Cerebellar nuclear complex (tissue), 1 donor: ENCODE measurements around the gene LMF1.
"Not testable (repeated sequence)": the region's sequence is repeated elsewhere in the genome, so short reads cannot be mapped to it uniquely, and the experiment has no call there.

Experiments used
- DNase-seq, 2 experiments: peaks; one replicate each; lab custom pipeline; 2025; lab: John Stamatoyannopoulos, UW

Gene LMF1

DNA sequence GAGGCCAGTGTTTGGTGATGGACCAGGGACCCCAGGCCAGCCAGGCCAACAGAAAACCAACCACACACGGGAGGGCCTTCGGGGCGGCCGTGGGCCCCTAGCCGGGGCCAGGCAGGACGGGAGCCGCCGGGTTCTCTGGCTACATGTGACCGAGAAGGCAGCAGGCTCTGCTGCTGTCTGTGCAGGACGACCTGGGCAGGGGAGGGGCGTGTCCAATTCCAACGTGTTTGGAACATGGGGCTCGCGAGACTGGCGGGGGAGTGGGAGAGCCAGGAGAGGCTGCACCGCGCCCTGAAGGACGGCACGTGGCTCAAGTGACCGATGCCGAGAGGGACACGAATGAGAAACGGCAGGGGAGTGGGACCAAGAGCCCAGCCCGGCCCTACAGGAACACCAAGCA is 75.4 kb downstream of the LMF1 start:
- no peak for DNase-seq

DNA sequence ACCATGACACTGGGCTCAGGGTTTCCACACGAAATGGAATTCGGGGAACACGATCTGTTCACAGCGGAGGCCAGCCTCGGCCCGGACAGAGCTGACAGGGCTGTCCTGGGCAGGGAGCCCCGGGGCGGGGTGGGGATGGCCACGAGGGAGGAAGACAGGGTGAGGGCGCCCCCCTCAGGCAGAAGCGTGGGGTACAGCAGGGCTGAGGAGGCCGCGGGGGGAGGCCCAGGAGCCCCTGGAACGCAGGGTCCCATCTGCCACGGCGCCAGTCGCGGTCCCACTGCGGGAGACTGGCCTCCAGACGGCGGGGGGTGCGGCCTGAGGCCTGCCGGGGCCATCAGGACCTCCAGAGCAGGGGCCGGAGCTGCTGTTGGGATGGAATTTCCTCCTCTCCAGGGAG is 75.9 kb downstream of the LMF1 start:
- DNase-seq: no peak

DNA sequence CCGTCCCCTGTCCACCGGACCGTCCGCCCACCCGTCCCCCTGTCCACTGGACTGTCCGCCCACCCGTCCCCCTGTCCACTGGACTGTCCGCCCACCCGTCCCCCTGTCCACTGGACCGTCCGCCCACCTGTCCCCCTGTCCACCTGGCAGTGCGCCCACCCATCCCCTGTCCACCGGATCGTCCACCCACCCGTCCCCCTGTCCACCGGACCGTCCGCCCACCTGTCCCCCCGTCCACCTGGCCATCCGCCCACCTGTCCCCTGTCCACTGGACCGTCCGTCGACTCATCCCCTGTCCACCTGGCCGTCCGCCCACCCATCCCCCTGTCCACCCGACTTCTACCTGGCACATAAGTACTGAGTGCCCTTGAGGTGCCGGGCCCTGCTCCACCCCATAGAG is 76.6 kb downstream of the LMF1 start:
- DNase-seq: no peak

DNA sequence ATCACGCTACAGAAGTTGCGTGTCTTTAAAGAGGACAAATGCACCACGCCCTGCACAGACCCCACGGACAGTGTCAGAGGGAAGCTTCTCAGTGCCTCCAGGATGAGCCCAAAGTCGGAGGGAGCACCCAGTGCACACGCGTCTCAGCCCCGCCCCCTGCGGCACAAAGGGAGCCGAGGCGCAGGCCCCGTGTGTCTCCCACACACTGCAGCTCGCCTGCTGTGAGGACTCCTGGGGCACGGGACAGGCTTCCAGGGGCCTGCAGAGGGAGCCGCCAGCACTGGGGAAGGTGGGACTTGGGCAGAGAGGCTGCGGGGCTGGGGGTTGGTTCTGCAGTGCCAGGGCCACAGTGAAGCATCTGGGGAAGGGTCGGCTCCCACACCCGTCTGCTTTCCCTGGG is 77.4 kb downstream of the LMF1 start:
- DNase-seq: no peak

DNA sequence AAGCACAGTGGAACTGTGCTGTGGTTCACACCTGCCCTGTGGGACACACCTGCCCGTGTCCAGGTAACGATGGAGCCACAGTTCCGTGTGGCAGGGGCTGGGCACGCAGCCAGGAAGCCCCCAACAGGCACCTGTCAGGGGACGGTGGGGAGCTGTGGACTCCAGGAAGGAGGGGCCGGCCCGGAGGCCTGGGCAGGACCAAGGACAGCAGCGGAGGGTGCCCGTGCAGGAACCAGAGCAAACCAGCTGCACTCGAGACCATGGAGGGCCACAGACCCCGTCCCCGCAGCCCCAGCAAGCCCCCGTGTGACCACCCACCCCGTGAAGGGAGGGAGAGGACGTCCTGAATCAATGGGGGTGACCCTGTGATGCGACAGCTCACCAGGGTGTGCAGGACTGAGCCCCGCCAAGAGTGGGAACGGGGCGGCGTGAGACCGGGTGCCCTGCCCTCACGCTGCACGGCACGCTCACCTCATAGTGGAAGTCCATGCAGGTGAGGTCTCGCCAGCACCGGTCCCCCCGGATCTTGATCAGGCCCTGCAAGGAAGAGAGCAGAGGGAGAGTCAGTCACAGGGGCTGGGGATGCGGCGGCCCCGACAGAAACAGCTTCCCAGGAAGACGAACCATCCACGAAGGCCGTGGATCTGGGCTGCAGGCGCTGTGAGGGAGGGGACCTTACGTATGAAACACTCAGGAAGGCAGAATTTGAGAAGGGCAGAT is 78.1 kb downstream of the LMF1 start:
- DNase-seq: no peak

DNA sequence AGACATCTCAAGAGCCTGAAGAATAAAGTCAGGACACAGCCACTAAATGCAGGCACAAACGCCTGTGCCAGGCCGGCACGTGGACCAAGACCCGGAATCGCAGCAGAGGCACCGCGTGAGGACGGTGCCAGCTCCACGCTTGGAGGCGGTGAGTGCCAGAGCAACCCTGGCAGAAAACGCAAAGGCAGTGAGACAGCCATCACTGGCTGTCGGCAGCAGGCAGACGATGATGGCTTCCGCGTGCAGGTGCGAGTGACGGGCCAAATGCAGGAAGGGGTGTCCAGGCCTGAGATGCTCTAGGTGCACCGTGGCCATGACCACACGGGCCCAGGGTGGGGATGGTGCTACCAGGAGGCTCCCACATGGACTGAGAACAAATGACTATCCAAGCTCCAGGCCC is 78.8 kb downstream of the LMF1 start:
- DNase-seq: no peak

DNA sequence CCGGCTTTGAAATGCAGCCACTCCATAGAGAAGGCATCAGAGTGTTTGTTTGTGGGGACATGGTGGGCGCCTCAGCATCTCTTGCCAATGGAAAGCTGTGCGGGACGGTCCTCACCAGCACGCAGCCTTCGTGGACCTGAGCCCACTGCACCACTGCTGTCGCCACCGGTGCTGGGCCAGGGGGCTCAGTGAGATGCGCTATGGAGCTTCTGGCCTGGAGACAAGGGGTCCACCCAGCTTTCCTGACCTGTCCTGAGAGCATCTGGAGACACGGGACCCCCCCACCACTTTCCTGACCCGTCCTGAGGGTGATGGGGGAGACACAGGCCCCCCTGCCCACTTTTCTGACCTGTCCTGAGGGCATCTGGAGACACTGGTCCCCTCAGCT is 79.4 kb downstream of the LMF1 start:
- no peak for DNase-seq

DNA sequence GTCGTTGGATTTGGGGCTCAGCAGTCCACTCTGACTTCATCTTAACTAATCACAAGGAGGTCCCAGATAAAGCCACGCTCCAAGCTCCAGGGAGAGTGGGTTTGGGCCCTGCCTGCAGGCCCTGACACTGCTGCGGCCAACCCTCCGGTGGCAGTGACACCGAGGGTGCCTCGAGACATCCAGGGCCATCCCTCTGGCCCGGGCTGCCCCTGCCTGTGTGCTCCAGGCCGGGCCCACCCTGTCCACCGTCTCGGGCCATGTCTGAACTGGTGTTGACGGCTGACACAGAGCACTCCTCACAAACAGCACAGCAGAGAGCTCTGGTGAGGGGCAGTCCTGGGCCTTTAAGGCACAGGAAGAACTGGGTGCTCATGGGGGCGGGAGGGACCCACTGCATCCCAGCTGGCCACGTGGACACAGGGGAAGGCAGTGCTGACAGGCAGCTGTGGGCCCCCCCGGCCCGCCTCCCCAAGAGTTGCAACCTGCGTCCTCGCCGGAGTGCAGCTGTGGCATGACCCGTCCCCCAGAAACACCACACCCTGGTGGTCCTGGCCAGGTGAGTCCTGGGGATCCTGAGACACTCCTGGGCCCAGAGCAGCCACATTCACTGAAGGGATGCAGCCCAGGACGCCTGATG is 80.0 kb downstream of the LMF1 start:
- DNase-seq: no peak

DNA sequence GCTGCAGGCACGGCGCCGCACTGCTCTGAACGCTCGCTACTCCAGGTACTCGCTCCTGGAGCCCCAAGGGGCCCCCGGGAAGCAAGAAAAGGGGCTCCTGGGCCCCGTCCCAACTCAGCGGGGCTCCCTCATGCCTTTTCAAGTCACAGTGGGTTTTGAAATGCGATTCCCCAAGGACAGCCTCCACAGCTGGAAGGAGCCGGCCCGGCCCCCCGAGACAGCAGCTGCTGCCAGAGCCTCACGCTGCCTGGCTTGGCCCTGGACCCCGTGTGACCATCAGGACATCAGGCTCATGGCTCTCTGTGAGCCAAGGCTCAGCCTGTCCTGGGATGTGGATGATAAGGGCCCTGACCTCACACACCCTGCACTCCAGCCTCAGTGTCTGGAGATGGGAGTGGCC is 80.6 kb downstream of the LMF1 start:
- DNase-seq: no peak

DNA sequence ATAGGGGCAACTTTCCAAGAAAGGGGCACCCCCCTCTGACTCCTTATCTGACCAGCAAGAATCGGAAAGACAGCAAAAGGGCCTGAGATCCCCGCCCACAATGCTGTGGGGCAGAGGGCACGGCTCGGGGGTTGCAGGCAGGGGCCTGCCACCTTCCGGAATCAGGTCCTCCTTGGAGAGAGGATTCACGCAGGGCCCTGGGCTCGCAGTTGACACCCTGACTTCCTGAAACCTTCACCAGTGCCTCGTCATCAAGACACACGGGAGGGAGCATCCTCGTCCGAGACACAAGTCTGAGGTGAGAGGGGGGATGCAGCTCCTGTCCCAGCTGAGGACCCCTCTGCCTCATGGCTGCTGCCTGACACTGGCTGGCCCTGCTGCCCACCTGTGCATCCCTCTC is 81.2 kb downstream of the LMF1 start:
- DNase-seq: no peak

DNA sequence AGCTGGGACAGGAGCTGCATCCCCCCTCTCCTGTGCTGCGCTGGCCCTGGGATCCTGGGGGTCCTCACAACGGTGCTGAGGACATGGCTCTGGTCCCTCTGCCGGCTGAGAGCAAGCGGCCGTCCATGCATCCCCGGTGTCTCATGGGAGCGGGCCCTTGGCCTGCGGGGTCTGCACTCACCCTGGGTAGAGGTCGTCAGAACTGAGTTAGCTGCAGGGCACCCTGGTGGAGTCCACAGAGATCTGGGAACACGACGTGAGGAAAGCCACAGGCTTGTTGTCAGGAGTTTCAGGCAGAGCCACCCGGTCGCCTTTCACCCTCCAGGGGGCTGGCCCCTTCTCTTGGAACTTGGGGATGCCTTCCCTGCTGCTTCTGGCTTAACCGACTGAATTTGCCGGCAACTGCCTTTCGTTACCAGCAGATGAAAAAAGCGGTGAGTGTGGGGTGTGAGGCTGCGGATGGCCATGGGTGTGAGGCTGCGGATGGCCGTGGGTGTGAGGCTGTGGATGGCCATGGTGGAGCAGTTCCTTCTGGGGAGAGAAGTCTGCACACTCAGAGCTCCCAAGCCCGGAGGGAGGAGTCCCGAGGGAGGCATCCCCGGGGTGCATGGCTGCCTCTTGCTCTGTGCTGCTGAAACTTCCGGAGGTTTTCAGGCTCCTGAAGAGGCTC is 81.7 kb downstream of the LMF1 start:
- no peak for DNase-seq

DNA sequence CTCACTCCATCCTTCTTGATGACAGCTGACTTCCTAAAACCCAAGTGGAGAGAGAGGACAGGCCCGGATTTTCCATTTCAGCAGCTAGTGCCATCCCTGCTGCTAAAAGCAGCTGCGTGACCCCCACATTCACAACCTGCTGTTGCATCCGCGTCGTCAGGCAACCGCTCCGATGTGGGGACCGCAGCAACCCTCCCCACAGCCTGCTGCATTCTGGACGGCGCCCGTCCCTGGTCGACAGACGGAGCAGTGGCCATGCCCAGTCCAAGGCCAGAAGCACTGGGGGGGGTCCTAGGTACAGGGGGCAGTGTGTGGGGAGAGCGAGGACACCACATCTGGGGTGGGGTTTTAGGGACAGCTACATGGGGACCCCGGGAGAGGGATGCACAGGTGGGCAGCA is 82.3 kb downstream of the LMF1 start:
- DNase-seq: not testable (repeated sequence)

DNA sequence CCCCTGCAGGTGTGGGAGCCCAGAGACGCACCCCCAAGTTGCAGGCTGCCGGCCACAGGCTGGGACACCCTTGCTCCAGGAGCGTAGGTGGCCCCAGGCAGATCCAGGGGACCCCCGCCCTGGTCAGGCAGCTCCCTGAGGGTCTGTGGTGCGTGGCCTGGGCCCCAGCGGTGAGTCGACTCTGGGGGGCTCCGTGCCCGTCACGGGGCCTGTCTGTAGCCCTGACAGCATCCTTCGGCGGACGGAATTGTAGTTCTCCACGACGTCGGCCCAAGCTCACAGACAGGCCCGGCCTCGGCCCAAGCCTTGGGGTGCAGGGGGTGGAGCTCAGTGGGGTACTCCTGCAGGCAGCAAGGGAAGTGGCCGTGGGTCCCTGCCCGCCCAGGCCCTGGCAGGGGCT is 82.9 kb downstream of the LMF1 start:
- DNase-seq: no peak

DNA sequence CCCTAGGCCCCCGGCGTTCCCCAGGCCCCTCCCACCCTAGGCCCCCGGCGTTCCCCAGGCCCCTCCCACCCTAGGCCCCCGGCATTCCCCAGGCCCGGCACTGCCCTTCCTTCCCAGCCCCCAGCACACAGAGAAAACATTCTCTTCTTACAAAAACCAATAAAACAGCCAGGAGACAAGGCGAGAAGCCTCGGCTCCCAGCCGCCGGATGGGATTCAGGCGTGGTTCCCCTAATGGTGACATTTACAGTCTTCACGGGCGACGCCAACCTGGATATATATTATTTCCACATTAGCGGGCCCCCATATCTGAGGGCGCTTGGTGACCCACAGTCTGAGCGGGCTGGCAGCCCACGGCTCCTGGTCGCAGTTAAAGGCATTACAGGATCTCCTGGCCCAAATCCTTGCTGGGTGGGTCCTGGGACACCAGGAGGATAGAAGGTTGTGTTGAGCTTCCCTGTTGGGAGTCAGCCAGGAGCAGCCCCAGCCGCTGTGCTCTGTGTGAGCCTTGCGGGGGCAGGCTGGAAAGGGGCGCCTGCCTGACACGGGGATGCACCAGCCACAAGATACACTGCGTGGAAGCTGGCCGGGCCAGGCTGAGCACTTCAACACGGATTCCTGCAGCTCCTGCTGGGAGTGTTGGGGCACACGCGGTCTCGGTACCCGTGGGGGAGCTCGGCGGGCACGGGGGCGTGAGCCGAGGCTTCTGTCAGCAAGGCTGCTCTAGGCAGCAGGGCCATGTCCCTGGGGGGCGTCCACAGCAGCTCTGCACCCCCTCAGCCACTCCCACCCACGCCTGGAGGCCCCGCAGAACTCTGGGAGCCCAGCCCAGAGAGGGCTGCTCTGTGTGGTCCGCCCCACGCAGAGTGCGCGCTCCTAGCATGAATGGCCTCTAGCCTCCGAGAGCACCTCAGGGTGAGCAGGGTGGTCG is 83.7 kb downstream of the LMF1 start:
- no peak for DNase-seq

DNA sequence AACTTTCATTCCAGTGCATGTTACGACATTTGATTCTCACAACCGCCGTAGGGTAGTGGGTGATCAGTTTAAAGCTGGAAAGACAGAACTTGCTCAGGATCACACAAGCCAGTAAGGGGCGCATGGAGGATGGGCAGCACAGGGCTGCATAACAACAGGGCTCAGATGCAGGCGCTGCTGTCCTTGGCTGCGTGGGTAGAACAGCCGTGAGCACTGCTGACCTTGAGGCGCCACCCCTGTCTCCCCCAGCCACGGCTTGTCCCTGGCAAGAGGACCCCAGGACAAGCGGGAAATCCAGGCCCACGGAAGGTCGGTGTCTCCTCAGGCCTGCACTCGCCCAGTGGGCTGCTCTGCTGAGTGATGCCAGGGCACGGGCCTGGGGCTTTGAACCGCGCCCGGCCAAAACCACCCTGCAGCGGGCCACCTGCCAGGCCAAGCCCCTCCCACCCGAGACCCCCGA is 84.7 kb downstream of the LMF1 start:
- no peak for DNase-seq

DNA sequence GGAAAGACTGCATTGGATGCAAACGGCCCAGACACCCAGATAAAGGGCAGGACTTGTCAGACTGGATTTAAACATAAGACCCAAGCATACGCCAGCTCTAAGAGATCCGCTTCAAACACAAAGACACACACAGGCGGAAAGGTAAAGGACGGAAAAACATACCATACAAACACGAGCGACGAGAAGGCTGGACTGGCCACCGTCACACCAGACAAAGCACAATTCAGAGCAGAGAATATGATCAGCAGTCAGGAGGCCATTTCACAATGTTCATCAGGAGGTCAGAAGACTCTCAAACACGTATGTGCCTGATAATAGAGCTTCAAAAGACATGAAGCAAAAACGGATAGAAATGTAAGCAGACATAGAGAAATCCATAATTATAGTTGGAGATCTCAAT is 85.4 kb downstream of the LMF1 start:
- DNase-seq: no peak

DNA sequence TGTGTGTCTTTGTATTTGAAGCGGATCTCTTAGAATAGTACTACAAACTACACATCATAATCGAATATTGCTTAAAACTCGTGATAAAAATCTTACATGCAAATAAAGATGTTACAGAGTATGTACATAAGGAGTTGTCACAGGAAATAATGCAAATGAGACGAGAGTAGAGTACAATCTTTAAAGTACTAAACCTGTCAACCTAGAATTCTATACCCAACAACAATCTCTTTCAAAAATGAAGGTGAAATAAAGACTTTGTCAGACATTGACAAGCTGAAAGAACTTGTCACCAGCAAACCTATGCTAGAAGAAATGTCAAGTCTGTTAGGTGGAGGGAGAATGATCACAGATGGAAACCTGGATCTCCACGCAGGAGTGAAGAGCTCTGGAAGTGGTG is 86.6 kb downstream of the LMF1 start:
- no peak for DNase-seq

DNA sequence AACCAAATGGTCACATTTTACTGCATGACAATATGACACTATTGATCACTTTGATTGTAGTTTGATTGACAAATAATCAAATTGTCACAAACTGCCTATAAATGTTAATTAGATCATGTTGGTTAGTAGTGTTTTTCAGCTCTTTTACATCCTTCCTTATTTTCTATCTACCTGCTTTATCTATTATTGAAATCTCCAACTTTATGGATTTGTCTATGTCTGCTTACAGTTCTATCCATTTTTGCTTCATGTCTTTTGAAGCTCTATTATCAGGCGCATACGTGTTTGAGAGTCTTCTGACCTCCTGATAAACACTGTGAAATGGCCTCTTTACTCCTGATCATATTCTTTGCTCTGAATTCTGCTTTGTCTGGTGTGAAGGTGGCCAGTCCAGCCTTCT is 87.0 kb downstream of the LMF1 start:
- no peak for DNase-seq

DNA sequence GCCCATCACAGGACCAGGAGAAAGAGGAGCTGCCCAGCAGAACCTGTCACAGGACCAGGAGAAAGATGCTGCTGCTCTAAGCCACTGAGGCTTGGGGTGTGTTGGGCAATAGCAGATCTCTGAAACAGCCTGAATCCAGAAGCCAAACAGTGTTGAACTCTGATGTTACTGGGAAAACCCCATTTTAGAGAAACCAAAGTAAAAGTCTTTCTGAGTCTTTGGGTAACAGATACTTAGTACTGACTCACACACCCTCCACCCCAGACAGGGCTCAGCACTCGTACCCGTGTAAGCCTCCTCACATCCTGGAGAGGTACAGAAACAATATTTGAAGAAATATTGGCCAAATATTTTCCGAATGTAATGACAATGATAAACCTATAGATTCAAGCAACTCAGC is 87.4 kb downstream of the LMF1 start:
- no peak for DNase-seq

DNA sequence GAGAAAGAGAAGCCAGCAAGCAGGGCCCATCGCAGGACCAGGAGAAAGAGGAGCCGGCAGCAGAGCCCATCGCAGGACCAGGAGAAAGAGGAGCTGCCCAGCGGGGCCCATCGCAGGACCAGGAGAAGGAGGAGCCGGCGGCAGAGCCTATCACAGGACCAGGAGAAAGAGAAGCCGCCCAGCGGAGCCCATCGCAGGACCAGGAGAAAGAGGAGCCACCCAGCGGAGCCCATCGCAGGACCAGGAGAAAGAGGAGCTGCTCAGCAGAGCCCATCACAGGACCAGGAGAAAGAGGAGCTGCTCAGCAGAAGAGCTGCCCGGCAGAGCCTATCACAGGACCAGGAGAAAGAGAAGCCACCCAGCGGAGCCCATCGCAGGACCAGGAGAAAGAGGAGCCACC is 88.1 kb downstream of the LMF1 start:
- not testable (repeated sequence) for DNase-seq

DNA sequence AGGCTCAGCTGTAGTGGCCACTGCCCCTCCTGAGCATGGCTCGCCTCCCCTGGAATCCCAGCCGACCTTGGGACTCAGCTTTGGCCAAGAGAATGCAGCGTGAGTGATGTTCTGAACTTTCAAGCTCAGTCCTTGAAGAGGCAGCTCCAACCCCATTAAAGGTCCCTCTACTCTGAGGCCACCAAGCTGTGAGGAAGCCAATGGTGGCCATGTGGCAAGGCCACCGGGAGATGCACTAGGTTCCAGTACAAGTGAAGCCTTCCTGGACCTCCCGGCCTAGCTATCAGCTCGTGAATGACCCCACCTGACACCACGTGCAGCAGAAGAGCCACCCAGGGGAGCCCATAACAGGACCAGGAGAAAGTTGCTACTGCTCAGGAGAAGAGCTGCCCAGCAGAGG is 88.5 kb downstream of the LMF1 start:
- no peak for DNase-seq
